CD4-positive, alpha-beta T cell treated with Interleukin-15 for 1 hour (primary cell): ENCODE results near the gene TSPAN13.
"Not testable (repeated sequence)": the region's sequence is repeated elsewhere in the genome, so short reads cannot be mapped to it uniquely, and the experiment has no call there.

ENCODE experiments used
- DNase-seq: peaks from one replicate; pipeline ENCODE4 v3.0.0-alpha.2; 2020

The TSPAN13 gene

DNA sequence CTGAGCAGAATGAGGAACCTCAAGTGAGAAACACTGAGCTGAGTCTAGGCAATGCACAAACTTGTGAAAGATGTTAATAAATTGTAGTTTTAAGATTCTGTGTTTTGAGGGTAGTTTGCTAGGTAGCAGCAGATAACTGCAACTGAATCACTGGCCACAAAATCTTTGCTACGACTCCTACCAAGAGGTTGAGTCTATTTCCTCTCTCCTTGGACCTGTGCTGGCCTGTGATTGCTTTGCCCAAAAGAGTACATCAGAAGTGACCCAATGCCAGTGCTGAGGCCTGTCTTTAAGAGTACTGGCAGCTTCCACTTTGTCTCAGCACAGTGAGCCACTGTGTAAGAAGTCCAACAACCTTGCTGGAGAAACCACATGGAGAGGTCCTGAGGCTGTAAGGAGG lies 11.9 kb upstream of the TSPAN13 start:
- DNase-seq: no peak

DNA sequence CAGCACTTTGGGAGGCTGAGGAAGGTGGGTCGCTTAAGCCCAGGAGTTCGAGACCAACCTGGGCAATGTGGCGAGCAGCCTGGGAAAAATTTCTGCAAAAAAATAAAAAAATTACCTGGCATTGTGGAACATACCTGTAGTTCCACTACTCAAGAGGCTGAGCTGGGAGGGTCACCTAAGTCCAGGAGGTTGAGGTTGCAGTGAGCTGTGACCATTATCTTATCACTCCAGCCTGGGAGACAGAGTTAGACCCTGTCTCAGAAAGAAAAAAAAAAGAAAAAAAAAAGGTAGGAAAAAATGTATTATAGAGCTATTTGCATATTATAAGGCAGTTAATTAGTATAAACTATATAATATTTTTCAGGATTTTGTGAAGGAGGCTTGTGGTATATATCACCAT lies 11.0 kb upstream of the TSPAN13 start:
- DNase-seq: no peak

DNA sequence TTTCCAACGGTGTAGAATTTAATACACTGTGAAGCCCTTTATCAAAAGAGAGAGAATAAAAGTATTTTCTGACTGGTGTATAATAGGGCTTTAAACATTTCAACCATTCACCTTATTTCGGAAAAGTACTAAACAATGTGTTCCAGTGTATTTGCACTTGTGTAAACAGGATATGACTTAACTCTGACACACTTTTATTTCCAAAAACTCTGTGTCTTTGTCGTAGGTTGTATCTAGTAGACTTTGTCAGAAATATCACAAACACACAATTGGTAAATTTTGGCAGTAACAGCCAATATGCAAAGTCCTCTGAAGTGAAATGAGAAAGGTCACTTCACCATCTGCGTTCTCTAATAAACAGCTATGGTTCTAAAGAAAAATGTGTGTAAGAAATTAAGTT lies 10.3 kb upstream of the TSPAN13 start:
- DNase-seq: no peak

DNA sequence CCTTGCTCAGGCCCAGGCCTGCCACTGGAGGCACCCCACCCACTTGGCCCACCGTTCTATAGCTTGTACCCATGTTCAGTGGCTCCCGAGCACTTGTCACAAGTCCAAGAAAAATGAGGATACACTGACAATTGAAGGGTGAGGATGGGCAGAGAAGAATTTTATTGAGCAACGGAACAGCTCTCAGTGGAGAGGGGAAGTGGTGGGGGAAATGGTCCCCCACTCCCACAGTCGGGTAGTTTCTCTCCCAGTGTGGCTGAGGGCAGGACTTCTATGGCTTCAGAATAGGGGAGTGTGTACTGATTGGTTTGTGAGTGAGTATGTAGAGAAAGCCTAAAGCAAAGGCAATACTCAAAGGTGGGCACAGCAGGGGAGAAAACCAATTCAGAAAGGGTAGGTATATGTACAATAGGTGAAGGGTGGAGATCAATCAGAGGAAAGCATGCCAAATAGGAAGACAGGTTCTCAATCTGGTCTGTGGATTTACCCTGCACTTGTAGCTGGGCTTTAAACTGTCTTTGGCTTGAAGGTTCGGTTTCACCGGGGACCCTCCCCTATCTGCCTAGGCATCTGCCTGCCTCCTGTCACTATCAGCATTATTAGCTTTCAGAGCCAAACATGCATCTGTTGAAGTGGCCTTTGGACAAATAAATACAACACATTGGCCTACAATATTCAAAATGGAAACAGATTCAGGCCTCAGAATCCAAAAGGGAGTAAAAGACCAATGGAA lies 8.9 kb upstream of the TSPAN13 start:
- DNase-seq: no peak

DNA sequence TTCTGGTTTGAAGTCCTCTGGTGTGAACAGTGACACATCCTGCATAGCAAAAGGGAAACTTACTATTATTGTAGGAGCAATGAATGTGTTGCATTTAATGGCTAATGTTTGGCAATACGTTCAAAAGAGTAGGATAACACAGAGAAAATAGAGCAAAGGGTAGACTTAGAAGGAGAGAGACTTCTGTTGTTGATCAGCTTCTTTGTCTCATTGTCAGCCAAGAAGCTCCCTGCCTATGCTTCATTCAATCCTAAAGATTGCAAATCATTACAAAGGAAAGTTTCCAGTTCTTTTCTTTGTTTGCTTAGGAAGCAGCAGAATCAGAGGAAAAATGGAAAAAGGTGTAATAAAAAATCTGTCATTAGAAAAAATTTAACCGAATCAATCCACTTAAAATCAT lies 7.9 kb upstream of the TSPAN13 start:
- no peak for DNase-seq

DNA sequence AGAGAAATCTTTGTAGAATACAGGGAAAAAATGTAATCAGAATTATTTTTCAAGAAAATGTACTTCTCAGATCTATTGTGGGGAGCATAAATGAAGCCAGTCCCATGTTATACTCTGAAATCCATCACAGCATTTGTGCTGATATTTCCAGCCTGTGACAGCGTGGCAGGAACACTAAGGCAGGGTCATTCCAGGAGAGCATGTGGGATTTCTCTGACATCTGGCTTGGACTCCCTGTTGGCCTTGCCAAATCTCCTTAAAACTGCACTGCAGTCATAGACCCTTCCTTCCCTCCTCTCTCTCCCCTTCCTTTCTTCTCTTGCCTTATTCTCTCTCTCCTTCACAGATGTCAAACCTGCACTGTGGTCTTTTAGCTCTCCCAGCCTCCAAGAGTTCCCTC lies 6.5 kb upstream of the TSPAN13 start:
- DNase-seq: no peak

DNA sequence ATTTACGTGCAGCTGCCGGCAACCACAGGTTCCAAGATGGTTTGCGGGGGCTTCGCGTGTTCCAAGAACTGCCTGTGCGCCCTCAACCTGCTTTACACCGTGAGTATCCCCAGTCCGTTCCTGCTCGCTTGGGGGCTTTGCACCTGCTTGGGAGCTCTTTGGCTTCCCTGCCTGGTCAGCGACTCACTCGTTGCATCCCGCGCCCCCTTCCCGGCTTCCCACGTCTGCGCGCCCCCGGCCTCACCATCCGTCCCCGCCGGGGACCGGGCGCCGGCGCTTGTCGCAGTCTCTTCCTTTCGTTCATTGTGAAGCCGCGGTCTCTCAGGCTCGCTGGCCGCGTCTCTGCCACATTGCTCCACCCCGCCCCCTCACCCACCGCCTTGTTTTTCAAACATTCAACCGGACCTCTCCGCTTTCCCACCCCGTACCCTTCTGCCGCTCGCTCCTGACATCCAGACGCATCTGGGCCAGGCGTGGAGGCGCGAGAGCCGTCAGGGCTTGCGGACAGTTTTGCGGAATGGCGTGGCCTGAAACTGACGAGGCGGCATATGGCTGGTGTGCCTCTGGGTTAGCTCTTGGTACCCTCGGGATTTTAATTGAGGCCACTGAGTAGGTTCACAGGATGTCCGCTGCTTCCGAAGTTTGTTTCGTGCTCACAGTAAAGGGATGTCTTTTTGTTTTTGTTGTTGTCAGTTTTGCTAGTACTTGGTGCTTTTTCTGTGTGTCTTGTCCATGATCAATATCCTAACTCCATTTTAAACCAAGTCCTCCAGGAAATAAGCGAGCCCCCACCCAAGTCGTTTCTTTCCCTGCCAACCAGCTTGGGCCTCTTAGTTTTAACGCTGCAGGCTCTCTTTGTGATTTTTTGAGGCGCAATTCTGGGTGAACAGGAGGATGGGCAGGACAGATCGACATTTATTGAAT lies 639 bp downstream of the TSPAN13 start:
- no peak for DNase-seq

DNA sequence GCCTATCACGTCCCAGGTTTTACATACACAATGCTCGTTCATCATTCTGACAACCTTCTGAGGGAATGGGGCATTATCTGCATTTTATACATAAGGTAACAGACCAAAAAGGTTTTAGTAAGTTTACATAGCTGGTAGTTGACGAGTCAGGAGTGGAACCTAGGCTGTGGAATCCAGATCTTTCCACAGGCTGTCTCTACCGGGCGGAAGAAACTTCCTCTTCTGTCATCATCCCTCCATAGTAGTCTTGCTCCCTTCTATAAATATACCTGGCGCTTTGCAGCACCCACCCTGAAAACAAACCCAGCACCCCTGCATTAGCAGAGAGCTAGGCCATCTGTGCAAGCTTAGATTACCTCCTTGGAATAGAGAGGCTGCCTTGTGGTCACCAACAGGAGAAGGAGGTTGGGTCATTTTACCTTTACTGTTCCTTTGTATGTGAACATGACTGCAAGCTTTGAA lies 1.3 kb downstream of the TSPAN13 start:
- no peak for DNase-seq

DNA sequence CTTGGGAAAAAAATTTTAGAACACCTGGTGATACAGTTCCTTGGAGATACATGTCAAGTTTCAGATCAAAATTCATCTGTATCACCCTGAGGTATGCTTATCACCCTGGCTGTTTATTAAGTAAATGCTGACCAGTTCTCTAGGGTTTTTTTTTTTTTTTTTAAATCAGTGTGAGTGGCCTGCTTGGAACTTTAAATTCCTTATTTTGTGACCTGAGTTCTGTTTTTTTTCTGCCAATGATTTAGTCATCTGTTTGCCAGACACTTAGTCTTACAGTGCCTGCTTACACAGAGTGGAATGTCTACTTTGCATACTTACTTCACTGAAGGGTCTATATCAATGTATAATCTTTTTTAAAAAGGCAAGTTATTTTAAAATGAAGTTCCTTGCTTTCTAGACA lies 1.8 kb downstream of the TSPAN13 start:
- DNase-seq: no peak

DNA sequence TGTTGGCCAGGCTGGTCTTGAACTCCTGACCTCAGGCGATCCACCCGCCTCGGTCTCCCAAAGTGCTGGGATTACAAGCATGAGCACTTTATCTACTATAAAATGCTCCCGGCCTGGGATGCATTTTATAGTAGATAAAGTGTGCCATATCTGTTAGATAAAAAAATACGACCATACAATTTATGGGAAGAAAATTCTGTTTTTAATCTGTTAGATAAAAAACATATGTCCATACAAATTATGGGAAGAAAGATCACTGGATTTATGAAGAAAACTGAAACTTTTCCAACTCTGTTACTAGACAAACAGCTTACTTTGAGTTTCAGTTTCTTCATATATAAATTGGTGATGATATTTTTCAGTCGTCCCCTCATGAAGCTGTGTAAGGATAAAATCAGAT lies 4.5 kb downstream of the TSPAN13 start:
- DNase-seq: no peak

DNA sequence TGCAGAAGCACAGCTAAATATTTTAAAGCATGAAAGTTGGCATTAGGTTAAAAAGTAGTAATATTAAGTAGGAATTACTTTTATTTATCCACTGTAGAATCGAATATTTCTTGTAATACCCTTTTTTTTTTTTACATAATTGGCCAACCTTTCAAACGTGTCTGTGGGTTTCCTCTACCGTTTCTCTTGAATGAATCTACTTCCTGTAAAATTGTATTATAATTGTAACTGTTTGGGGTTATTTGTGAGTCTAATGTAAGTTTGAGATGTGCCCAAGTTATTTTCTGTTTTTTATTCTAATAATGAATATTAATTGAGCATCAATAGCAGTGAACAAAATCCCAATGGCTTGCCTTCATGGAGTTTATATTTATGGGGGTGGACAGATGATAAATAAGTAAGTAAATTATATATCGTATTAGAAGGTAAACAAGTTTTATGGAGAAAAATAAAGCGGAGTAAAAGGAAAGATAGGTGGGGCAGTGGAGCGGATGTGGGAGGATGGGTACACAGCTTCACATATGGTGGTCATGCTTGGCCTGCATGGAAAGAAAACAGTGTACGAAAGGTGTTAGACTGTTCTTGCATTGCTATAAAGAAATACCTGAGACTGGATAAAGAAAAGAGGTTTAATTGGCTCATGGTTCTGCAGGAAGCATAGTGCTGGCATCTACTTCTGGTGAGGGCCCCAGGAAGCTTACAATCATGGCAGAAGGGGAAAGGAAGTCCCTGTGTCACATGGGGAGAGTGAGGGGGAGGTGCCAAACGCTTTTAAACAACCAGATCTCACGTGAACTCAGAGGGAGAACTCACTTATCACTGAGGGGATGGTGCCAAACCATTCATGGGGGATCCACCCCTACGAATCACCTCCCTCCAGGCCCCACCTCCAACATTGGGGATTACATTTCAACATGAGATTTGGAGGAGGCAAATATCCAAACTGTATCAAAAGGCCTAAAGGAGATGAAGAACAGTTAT lies 5.4 kb downstream of the TSPAN13 start:
- DNase-seq: no peak

DNA sequence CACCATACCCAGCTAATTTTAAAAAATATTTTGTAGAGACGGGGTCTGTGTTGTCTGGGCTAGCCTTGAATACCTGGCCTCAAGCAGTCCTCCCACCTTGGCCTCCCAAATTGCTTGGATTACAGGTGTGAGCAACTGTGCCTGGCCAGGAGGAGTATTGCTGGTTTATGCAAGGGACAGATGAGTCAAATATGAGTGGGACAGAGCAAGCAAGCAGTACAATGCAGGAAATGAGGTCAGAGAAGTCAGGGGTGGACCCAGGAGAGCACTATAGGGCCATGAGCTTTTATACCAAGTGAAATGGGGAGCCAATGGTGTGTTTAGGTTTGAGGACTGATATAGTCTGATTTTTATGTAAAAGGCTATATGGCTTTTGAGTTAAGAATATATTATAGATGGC lies 6.3 kb downstream of the TSPAN13 start:
- no peak for DNase-seq

DNA sequence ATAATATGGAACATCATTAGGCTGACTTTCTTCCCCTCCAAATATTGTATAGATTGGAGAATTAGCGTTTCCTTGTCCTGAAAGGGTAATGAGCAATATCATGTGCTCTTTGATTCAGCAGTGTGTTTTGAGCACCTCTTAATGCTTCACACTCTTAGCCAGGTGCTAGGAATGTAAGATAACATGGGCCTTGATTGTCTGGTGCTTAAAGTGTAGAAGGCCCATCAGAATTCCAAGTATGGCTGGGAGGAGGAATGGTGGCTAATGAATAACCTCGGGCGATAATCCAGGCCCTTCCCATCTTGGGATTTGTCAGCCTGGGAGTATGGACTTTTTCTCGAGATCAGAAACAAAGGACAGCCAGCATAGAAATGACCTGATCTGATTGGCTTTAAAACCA lies 8.6 kb downstream of the TSPAN13 start:
- DNase-seq: no peak

DNA sequence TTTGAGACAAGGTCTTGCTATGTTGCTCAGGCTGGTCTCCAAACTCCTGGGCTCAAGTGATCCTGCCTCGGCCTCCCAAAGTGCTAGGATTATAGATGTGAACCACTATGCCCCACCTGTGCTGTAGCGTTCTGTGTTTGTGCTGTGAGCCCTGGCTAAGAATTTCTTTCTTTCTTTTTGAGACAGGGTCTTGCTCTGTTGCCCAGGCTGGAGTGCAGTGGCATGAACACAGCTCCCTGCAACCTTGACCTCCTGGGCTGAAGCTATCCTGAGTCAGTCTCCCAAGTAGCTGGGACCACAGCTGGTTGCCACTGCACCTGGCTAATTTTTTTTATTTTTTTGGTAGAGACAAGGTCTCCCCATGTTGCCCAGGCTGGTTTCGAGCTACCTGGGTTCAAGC lies 11.4 kb downstream of the TSPAN13 start:
- no peak for DNase-seq

DNA sequence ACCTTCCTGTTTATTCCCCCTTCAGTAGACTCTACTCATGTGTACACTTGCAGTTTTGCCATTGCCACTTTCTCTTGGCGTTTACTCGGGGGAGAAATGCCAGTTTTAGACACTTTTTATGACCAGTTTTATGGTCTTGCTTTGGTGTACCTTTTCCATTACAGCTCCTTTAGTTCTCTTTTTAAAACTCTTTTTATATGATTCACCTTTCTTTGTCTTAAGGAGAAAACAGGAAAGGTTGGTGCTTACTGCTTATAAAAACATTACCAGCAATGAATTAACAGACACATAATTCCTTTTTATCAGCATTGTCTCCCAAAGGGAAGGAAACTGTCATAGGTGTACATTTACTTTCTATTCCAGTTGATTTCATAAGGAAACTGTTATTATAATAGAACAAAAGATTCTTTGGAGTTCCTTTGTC lies 11.9 kb downstream of the TSPAN13 start:
- DNase-seq: no peak

DNA sequence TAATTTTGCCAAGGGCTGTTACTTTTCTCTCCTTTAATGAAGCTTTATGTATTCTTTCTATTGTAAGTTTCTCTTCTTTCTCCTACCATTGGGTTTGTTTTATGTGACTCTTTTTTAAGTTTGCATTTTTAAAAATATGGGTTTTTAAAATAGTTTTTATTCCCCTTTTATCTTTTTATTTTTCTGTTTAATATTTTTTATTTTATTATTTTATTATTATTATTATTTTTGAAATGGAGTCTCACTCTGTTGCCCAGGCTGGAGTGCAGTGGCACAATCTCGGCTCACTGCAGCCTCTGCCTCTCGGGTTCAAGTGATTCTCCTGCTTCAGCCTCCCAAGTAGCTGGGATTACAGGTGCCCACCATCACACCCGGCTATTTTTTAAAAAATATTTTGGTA lies 16.4 kb downstream of the TSPAN13 start:
- not testable (repeated sequence) for DNase-seq

DNA sequence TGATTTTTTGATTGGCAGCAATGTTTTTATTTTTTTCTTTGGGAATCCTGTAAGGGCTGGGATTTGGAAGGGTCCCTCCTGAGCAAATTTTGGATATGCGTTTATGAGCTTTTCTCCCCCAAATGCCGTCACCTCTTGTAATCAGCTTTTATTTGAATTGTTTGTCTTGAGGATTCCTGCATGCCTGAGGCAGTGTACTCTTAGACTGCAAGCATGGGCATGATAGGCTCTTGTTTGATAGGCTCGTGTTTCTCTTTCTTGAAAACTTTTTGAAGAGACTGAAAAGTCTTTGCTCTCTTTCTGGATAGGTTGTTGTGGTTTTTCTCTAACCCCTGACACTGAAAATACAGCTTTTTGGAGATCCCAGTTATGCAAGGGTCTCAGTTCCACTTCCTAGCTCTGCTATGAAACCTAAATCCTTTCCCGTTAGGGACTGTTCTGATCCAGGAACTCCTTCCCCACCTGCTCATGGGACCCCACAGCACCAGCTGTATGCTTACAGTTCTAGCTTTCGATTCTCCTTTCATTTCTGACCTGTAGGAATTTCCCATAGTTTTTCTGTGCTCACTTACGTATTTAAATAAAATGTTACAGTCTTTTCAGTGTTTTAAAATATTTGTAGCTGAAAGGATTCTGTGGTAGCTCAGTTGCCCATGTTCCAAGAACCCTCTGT lies 17.2 kb downstream of the TSPAN13 start:
- no peak for DNase-seq

DNA sequence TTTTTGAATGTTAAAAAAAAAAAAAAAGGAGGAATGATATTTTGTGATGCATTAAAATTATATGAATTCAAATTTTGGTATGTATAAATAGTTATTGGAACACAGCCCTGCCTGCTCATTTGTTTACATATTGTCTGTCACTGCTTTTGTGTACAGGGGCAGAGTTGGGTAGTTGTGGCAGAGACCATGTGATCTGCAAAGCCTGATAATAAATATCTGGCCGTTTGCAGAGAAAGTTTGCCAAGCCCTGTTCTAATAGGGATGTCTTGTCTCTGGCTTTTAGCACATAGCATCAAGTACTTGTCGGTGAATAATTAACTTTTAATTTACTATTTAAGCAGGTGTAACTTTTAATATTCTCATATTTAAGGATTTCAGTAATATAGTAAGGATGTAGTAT lies 19.8 kb downstream of the TSPAN13 start:
- DNase-seq: no peak

DNA sequence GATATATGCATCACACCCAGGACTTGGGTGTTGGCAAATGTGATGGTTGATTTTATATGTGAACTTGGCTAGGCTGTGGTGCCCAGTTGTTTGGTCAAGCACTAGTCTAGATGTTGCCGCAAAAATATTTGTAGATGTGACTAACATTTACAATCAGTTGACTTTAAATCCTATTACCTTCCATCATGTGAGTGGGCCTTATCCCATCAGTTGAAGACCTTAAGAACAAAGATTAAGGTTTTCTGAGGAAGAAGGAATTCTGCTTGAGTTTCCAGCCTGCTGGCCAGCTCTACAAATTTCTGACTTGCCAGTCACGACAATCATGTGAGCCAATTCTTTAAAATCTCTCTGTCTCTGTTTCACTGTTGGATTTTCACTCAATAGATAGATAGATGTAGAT lies 20.3 kb downstream of the TSPAN13 start:
- no peak for DNase-seq

DNA sequence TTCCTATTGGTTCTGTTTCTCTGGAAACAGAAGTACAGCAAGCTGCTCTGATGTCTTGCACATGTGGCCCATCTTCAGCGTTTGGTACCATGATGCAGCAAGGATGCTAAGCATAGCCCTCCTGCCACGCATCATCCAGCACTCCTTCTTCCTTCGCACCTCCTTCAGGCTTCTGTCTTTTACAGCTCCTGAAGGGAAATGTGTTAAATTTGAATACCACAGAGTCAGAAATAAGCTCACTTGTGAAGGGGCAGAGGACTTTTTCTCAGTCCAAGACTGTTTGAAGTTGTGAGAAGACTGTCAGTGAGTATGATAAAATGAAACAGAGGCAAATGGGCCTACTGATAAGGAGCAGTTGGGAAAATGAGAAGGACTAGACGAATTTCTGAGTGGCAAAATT lies 20.7 kb downstream of the TSPAN13 start:
- no peak for DNase-seq

DNA sequence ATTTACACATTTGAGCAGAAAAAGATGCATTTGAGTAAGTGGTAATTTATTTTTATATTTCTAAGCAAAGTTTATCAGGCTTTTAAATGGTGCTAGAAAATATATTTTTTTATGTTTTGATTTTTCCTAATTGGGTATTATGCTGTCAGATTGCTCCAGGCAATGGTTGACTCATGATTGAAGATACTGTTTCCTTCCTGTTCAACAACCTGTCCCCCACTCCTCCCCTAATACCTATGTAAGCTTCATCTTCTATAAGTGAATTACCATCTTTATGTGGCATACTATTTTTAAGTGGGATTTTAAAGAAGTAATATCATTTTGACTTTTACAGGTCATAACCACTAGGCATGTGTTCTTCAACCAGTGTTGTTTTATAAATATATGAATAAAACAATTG lies 21.4 kb downstream of the TSPAN13 start:
- DNase-seq: no peak

DNA sequence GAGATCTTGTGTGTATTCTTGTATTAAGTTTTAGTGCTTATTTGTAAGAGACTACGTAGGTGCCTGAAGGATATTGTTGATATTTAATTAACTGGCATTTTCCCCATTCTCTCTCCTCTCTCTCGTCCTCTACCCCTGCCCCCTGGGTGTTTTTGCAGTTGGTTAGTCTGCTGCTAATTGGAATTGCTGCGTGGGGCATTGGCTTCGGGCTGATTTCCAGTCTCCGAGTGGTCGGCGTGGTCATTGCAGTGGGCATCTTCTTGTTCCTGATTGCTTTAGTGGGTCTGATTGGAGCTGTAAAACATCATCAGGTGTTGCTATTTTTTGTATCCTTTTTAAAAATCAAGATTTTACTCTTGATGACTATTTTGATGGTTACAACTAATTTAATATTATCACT lies 22.5 kb downstream of the TSPAN13 start:
- DNase-seq: no peak
